GM18526 (cell line): ENCODE data around the gene CD84.

Experiments
- POLR2A ChIP-seq: IDR thresholded peaks from 3 replicates; pipeline ENCODE4 v1.6.1; 2011; ENCODE audit not compliant: insufficient read length; ENCODE audit errors: extremely low read depth

The CD84 gene

GRCh38 chr1:160550572-160551034 lies 28.7 kb downstream of the CD84 start:
- TF ChIP-seq POLR2A, result no peak

GRCh38 chr1:160549665-160550006 lies 29.7 kb downstream of the CD84 start:
- no peak for TF ChIP-seq POLR2A

GRCh38 chr1:160548960-160549664 lies 30.2 kb downstream of the CD84 start:
- no peak for TF ChIP-seq POLR2A

DNA sequence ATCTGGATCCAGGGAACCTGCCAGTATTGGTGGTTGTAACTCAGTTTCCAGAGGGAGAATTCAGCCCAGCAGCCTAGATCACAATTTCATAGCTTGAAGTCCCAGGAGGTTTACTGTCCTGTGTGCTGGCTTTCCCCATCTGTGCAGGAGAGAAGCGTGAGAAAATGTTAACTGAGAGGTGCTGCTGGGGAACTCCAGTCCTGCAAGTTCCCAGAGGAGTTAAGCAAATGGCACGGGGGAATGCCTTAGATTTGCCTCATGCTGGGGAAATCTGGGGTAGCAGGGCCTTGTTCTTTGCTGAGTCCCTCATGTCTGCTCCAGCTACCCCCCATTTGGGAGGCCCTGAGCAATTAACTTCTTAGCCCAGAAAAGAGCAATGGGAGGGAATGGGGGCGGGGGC lies 31.1 kb downstream of the CD84 start:
- TF ChIP-seq POLR2A, result no peak

DNA sequence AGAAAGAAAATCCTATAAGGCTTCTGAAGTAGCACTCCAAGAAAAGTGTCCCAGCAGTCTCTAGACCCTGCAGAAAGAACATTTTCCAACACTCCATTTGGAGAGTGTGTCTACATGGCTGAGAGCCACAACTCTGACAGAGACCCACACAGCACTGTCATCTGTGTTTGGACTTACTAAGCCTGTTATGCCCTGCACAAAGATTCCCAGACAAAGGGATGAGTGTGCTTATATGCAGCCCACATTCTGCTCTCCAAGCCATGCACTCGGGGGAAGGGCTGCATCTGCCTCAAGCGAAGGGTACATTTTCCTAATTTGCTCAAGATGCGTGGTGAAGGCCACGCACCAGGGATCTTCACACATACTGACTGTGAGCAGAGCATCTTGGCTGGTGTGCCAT lies 31.9 kb downstream of the CD84 start:
- no peak for TF ChIP-seq POLR2A

DNA sequence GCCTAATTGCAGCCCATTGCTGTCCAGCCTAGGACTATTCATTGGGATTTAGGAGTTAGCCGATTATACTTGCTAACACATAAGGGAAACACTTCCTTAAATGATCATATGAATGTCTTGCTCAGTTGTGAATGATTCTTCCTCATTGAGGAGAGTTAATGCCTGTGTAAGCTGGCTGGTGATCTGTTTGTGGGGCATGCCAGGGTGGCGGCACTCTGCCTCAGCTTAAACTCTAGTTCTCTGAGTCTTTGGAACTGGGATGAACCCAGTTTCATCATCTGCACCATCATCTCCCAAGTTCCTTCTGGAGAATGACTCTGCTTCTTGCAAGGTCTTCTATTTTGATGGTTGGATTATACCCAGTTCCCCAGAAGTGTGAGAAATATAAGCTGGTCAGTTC lies 32.4 kb downstream of the CD84 start:
- no peak for TF ChIP-seq POLR2A

GRCh38 chr1:160544647-160545046 lies 34.6 kb downstream of the CD84 start:
- TF ChIP-seq POLR2A, result no peak

DNA sequence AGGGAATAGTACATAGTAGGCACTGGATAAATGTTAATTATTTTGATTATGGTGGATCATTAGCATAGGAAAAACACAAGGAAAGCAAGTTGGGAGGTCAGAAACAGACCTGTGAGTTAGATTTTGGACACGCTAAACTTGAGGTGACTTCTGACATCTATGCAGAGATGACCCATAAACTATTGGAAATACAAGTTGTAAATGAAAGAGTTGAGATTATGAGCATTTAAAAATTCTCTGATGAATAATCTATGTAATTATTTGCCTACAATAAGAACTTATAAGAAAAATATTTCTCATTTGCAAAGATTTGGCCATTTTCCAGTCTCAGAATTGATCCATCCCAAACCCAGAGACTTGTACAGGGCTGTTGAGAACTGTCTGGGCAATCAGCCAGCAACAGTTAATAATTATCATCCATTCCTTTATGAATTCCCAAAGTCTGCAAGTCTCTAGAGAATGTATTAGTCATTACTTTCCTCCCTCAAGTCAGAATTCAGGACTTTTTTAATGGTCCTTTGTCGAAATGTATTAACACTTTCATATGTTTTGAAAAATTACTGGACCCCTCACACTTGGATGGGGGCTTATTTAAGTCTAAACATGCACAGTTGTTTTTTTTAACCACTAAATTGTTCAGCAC lies 36.9 kb downstream of the CD84 start:
- TF ChIP-seq POLR2A, result no peak

GRCh38 chr1:160541622-160542302 lies 37.5 kb downstream of the CD84 start:
- TF ChIP-seq POLR2A, result no peak

DNA sequence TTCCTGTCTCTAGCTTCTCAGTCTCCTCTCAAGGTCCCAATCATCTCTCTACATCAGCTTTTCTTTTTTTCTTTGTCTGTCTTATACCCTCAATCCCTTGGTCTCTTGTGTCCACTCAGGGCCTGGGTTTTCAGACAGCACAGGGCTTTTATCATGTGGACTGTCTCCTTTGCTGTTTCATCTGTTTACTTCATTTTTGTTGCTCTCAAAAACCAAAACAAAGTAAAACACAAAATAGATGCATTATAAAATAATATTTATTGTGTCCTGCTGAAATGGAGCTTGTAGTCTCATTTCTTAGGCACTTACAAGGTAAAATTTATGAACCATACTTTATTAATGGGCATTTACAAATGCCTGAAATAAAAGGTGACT lies 38.5 kb downstream of the CD84 start:
- TF ChIP-seq POLR2A, result no peak

DNA sequence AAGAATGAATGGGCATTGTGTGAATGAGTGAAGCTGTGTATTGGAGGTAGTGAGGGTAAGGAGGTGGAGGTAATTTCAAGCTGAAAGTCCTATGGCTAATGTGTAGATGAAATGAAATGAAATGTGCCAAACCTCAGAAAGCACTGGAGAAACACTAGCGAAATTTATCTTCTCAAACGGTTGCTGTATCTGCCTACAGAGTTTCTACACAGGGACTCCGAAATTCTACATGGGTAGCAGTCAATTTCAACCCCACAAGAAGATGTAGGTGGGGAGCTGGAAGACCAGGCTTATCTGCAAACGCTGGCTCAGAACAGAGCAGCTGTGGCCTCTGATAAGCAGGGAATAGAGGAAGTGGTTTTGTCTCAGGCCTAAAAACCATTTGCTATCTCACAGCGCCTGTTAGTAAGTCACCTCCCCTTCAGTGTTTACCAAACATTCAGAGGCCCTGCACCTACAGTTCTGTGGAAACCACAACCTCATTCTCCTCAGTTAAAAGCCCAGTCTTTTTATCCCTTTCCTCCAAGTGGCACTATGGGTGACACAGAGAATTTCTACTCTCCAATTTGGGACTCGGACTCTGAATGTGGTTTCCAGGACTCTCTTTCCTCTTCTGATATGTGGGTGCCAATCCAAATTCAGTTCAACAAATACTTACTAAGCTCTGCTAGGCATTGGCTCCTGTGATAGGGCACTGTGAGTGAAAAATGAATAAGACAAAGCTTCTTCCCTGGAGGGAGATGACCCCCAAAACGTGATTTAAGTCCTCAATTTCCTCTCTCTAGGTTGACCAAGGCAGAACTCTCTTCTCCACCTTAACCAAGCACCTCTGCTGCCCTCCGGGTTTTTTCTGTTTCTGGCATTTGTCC lies 39.1 kb downstream of the CD84 start:
- peak; percentile 39 for TF ChIP-seq POLR2A

- no peak for TF ChIP-seq POLR2A
Measured at GRCh38 chr1:160539684-160539989, 39.7 kb downstream of the CD84 start.

- no peak for TF ChIP-seq POLR2A
Measured at GRCh38 chr1:160538985-160539651, 40.2 kb downstream of the CD84 start.

DNA sequence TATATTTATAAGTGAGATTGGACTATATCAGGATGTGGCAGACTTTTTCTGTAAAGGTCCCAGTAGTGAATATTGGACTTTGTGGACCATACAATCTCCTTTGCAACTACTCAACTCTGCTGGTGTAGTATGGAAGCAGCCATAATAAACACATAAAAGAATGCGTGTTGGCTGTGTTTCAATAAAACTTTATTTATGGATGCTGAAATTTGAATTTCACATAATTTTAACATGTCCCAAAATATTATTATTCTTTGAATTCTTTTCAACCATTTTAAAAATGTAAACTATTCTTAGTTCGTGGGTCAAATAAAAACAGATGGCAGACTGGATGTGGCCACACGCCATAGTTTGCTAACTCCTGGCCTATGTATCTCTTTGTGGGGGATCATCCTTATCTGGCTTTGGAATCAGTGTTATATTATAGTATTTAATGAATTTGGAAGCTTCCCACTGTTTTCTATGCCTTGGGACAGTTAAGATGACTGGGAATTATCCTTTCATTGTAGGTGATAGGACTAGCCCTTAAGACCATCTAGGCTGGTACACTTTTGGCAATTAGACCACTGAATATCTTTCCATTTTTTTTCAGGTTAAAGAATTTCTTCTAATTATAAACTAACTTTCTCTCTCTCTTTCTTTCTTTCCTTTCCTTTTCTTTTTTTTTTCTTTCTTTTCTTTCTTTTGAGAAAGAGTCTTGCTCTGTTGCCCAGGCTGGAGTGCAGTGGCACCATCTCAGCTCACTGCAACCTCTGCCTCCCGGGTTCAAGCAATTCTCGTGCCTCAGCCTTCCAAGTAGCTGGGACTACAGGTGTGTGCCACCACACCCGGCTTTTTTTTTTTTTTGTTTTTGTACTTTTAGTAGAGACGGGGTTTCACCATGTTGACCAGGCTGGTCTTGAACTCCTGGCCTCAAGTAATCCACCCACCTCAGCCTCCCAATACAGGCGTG lies 41.3 kb downstream of the CD84 start:
- no peak for TF ChIP-seq POLR2A

DNA sequence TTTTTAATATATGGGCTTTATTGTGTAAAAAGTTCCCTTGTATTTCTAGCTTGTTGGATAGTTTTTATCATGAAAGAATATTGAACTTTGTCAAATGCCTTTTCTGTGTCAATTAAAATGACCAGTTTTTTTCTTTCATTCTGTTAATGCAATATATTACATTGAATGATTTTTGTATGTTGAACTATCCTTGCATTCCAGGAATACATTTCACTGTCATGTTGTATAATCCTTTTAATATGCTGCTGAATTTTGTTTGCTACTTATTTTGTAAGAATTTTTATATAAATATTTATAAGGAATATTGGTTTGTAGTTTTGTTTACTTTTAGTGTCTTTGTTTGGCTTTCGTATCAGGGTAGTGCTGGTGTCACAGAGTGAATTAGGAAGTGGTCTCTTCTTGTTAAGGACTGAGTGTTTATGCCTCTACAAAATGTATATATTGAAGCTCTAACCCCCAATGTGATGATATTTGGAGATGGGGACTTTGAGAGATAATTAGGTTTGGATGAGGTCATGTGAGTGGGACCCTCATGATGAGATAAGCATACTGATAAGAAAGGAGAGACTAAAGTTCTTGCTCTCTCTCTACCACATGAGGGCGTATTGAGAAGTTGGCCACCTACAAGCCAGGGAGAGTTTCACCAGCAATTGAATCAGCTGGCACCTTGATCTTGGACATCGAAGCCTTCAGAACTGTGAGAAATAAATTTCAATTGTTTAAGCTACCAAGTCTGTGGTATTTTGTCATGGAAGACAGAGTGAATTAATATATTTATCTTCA lies 44.3 kb downstream of the CD84 start:
- no peak for TF ChIP-seq POLR2A
